C4-2B (cell line): ENCODE results near the gene MPP7.

Source experiments
- ZFX ChIP-seq: fragments of 450-650 bp; IDR thresholded peaks from 2 replicates; pipeline ENCODE4 v1.6.1; 2017
- TF ChIP-seq, protein P1 (sequence below): fragments of 450-650 bp; conservative IDR thresholded peaks from 2 replicates; pipeline ENCODE4 v1.5.1; 2017; ENCODE audit warnings: mild to moderate bottlenecking

DNA sequence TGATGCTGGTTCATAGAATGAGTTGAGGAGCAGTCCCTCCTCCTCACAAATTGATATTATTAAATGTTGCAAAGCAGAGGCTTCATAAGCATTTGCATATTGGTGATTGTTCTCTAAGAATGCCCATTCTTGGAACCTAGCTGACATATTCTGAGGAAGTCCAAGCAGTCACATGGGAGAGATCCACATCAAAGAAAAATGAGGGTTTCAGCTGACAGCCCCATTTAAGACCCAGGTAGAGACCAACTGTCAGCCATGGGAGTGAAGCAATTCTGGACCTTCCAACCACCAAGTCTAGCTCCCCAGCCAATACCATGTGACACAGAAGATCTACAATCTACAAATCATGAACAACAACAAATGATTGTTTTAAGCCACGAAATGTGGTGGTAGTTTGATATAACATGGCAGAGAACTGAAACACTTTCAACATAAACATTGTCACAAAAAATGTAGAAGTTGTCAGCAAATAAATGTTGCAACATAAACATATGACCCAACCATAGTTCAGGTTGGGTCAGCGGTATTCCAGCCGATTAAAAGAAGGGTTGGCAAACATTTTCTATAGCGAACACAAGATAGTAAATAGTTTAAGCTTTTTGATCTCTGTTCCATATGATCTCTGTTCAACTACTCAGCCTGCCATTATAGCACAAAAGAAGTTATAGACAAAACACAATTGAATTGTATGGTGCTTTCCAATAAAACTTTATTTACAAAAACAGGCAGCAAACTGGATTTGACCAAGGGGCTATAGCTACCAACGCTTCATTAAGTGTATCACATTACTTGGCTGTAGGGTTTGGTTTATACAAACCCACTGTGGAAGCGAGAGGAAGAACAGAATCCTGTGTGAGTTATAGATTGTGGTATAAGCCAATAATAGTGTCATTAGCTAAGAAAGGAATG lies 41.4 kb upstream of the MPP7 start:
- TF ChIP-seq, protein P1, sequence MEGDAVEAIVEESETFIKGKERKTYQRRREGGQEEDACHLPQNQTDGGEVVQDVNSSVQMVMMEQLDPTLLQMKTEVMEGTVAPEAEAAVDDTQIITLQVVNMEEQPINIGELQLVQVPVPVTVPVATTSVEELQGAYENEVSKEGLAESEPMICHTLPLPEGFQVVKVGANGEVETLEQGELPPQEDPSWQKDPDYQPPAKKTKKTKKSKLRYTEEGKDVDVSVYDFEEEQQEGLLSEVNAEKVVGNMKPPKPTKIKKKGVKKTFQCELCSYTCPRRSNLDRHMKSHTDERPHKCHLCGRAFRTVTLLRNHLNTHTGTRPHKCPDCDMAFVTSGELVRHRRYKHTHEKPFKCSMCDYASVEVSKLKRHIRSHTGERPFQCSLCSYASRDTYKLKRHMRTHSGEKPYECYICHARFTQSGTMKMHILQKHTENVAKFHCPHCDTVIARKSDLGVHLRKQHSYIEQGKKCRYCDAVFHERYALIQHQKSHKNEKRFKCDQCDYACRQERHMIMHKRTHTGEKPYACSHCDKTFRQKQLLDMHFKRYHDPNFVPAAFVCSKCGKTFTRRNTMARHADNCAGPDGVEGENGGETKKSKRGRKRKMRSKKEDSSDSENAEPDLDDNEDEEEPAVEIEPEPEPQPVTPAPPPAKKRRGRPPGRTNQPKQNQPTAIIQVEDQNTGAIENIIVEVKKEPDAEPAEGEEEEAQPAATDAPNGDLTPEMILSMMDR: no peak
- no peak for TF ChIP-seq ZFX
